SU-DHL-6 (cell line): ENCODE data around the gene CACNA2D4.

Experiments
- CTCF ChIP-seq: fragments of 200-600 bp; sonication (generic); IDR thresholded peaks from one replicate; pipeline ENCODE4 v1.5.1; 2017; ENCODE audit warnings: antibody characterized with exemption, mild to moderate bottlenecking, low read length, moderate library complexity; ENCODE audit not compliant: insufficient read depth, poor library complexity, severe bottlenecking
- EZH2phosphoT487 ChIP-seq: fragments of 200-600 bp; sonication (generic), shearing (Covaris generic); conservative IDR thresholded peaks from 2 replicates; pipeline ENCODE4 v1.6.1; 2018; ENCODE audit warnings: mild to moderate bottlenecking, antibody characterized with exemption, low read length, moderate library complexity, mixed read lengths

GRCh38 chr12:1768615-1769014 lies 149.8 kb downstream of the CACNA2D4 start:
- no peak for TF ChIP-seq CTCF
- no peak for TF ChIP-seq EZH2phosphoT487
